SHP77 (cell line): ENCODE data around the gene ZNF688.

Experiments
- DNase-seq, 2 experiments: peaks; one replicate each; lab custom pipeline; 2025; lab: John Stamatoyannopoulos, UW

Gene ZNF688

DNA sequence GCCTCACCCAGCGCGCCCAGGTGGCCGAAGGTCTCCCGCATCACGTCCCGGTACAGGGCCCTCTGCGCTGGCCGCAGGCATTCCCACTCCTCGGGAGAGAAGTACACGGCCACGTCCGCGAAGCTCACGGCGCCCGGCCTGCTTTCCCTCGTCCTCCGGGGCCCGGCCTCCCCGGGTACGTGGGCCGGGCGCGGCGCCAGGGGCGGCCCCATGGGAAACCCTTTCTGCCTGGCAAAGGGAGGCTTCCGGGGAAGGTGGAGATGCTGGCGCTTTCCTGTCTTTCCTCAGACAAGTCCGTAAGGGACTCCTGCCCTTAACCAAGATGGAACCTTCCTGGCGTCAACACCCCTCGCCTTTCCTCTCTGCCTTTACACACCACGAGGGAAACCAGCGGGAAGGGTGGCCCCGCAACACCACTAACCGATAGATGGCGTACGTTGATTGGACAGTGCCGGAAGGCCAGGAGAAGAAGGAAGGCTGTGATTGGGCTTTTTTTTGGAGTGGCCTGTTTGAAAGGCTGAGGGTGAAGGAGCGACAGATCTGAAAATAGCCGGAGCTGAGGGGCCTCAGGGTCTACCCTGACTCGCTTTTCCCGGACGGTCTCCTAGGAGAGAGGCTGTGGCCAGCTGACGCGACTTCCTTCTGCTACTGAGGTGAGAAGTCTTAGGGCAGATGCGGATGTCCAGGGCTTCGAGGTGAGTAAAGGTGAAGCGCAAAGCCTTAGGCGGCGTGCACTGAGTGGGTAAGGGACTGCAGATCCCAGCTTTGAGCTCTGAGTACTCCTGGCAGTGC lies 14.1 kb upstream of the ZNF688 start, which contains the start of gene ZNF785:
ZNF785 (minus strand) TSS at position 298 of the 792 bp plus-strand sequence; CDS start at position 212, 86 bp downstream.
- DNase-seq: peak; percentile 99 to 100

DNA sequence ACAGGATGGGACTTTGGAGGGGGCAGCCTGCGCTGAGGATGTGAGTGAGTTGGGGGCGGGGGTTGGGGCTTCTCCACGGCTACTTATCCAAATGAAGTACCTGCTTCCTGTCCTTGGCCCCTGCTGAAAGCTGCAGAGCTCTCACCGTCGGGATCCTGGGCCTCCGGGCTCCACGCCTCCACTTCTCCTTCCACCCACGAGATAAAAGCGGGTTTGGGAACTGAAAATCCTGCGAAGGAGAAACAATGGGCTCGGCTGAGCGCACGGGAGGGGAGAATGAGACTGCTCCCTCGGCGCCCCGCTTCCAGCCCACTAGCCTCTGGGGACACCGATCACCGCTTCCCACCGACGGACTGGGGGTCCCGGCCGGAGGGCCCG lies 13.5 kb upstream of the ZNF688 start:
- DNase-seq: peak; percentile 7 to 32

DNA sequence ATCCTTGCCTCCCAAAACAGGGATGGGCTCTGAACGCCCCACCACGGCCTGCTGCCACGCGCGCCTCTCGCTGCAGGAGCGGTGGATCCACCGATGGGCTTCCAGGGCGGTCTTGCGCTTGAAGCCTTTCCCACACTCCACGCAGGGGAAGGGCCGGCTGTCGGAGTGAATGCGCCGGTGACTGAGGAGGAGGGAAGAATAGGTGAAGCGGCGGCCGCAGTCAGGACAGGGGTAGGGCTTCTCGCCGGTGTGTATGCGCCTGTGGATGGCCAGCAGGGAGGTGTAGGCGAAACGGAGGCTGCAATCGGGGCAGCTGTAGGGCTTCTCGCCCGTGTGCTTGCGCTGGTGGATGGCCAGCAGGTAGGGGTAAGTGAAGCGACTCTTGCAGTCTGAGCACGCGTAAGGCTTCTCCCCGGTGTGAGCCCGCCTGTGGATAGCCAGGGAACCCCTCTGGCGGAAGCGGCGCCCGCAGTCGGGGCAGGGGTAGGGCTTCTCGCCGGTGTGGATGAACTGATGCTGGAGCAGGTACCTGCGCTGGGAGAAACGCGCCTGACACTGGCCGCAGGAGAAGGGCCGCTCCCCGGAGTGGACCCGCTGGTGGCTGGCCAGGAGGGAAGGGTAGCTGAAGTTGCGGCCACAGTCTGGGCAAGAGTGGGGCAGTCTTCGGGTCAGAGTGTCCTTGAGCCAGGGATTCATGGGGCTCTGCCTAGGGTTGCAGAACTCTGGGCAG lies 11.3 kb upstream of the ZNF688 start:
- DNase-seq: no peak

DNA sequence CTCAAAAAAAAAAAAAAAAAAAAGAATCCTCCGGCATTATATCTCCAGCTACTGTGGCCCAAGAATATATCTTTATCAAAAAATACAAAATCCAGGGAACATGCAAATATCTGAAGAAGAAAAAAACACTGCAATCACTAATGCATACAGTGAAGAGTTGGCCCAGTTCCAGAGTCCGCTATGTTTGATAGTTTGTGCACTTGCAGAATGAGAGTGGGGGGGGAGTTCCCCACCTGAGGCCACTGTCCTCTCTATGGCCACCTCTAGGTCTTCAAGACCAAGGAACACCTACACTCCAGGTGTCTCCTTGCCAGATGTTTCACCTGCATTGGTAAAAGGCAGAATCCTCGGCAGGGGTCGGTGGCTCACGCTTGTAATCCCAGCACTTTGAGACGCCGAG lies 9.9 kb upstream of the ZNF688 start:
- no peak for DNase-seq

DNA sequence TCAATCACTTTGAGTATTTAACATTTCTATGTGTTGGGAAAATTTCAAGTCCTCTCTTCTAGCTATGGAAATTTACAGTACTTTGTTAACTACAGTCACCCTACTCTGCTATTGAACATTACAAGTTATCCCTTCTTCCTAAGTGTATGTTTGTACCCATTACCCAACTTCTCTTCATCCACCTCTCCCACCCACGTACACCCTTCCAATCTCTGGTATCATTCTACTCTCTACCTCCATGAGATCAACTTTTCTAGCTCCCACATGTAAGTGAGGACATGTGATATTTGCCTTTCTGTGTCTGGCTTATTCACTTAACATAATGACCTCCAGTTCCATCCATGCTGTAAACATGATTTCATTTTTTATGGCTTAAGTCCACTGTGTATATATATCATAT lies 3.2 kb upstream of the ZNF688 start:
- DNase-seq: no peak

DNA sequence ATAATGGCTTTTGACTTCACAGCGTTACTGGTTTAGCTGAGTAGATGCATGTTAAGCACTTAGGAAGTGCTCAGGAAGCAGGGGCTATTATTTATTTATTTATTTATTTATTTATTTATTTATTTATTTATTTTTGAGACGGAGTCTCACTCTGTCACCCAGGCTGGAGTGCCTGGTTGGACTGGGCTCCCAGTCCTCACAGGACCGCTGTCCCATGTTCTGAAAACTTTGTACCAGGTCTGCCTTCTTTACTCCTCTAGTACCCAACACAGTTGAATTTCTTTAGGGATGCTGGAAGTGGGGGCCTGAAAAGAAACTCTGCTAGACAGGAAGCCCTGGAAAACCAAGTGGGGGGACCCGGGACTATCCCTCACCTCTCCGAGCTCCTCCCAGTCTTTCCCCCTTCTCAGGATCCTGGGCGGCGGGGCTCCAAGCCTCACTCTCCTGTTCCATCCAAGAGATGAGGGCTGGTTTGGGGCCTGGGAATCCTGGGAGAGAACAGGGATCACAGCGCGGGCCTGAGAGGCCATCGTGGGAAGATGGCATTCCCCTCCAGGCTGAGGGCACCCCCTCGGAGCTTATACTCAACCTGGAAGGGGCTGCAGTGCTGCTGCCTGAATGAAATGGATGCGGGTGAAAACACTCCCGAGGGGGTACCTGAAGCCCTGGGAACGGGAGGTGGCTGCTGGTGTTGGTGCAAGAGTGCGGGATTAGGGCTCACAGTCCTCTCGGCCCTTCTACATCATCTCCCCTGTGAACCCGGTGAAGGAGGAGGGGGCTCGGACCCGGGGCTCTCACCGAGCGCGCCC lies 674 bp downstream of the ZNF688 start:
- DNase-seq: no peak

DNA sequence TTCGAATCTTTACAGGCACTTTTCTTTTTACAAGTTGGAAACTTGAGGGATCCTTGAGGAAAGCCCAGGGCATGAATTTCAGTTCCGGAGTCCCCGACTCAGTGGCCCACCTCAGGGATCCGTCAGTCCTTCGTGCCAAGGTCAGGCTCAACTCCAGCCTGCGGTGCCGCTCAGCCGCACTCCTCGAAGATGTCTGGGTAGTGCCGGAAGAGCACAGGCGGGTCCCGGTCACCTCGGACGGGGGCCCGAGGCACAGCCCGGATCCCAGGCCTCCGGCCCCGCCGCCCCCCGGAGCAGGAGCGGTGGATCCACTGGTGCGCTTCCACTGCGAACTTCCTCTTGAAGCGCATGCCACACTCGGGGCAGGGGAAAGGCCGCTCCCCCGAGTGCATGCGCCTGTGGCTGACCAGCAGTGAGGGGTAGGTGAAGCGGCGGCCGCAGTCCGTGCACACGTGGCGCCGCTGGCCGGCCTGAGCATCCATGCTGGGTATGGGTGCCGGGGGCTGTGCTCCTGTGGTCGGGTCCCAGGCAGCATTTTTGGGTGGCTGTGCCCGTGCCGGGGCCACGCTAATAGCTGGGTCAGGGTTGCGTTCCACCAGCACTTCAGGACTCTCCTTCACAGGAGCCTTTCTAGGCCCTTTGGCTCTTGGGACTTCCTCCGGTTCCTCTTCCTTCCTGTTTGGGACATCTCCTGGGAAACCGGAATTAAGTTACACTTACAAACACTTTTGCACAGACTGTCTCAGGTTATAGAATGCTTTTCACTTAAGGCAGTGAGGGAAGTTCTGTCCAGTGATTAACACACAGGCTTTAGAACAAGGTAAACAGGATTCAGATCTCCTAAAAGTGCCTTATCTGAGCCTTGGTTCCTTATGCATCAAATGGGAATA lies 1.5 kb downstream of the ZNF688 start:
- DNase-seq: no peak

DNA sequence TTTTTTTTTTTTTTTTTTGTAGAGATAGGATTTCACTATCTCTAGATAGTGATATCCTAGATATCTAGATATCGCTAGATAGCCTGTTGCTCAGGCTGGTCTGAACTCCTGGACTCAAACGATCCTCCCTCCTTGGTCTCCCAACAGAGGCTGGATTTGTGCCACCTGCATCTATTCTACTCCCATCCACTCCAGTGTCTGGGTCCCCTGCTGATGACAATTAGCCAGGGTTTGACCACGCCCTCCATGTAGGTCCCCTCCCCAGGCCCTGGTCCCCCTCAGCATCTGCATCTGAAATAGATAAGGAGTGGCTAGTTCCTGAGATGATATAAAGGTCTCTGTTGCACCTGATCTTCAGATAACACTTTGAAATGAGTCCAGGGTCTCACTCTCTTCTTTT lies 2.2 kb downstream of the ZNF688 start:
- DNase-seq: no peak

DNA sequence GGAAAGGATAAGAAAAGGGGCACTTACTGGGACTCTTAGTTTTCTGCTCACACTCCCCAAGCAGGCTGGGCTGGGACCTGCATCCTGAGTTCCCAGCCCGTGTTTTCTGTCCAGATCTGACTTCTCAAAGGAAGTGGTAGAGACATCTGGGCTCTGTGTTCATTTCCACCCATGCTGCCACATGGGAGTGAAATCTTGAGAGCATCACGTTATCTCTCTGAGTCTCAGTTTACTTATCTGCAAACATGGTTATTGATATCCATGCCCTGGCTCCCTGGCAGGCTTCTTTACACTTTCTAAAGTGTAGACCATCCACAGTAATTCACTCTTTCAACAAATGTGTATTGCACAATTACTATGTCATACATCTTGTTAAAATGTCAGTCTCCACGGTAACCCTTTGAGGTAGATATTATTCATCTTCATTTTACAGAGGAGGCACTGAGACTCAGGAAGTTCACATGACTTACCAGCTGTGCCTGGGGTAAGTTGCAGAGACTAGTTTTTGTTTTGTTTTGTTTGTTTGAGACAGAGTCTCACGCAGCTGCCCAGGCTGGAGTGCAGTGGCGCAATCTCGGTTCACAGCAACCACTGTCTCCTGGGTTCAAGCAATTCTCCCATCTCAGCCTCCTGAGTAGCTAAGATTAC lies 3.4 kb downstream of the ZNF688 start:
- DNase-seq: peak in 1 of 2 experiments; percentile 22

DNA sequence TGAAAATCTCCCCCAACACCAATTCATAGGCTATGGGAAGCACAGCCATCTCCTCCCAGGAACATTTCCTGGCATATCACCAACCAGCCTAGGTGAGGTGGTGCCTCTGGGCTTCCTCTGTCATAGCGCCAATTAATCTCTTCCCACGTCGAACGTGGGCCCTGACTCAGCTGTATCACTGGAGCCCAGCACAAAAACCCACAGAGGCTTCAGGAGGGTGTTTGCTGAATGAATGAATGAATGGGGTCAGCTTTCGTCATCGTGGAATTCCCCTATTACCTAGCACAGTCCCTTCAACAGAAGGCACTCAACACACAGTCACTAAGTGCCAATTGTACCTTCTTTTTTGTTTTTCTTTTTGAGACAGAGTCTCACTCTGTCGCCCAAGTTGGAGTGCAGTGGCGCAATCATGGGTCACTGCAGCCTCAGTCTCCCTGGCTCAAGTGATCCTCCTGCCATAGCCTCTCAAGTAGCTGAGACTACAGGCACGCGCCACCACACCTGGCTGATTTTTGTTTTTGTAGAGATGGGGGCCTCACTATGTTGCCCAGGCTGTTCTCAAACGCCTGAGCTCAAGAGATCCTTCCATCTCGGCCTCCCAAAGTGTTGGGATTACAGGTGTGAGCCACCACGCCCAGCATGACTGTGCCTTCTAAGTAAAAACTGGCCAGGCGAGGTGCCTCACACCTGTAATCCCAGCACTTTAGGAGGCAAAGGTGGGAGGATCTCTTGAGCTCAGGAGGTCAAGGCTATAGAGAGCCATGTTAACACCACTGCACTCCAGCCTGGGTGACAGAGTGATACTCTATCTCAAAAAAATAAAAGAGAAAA lies 4.1 kb downstream of the ZNF688 start:
- DNase-seq: no peak

DNA sequence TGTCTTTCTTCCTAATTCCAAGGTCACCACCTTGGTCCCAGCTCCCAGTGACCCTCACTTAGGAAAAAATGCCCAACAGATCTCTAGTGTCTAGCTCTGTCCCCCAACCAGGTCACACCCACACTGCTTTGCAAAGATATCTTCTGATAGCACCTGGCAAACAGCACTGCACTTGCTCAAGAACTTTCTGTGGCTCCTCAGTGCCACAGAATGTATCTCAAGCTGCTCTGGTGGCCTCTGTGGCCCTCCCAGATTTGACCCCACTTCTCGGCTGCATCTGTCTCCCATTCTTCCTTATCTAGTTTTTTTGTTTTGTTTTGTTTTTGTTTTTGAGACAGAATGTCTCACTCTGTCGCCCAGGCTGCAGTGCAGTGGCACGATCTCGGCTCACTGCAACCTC lies 5.0 kb downstream of the ZNF688 start:
- no peak for DNase-seq

DNA sequence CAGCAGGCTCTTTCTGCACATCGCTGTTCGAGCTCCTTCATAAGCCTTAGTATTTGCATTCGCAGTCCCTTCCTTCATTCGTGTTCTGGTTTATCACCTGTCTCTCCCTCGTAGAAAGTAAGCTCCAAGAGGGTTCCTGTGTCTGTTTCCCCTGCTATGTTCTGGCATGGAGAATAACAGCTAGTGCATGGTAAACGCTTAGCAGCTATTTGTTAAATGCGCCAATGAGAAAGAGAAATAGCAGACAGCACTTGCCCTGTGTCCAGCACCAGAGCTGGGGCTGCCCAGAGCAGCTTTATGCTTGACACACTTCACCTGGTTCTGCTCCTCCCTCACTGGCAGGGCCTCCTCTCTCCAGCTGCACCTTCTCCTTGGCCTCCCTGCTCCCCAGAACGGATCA lies 5.5 kb downstream of the ZNF688 start:
- DNase-seq: no peak

DNA sequence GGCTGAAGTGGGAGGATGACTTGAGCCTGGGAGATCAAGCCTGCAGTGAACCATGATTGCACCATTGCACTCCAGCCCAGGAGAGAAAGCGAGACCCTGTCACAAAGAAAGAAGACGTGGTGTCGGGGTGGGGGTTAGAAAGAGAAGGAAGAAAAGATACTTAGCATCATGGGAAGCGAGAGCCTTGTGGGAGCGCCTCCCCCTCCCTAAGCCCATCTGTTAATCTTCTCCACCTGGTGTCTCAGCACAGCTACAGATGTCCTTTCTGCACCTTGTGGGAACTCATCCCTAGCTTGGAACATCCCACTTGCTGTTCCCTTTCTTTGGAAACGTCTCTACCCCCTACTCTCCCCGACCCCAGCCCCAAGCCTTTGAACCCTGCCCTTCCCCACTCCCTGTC lies 6.0 kb downstream of the ZNF688 start:
- no peak for DNase-seq

DNA sequence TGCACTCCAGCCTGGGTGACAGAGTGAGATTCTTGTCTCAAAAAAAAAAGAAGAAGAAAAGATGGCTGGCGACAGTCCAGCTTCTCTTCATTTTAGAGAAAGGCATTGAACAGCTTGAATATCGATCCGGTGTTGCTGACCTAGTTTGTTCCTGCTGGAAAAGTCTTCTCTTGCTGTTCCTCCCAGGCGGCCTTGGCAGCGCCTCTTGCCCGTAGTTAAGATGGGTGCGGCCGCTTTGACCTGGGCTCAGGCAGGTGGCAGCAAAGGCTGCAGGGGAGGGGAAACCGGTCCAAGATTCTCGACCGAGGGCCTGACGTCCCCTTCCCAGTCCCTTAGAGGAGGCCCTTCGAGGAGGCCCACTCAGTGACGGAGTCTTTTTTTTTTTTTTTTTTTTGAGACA lies 9.5 kb downstream of the ZNF688 start:
- DNase-seq: no peak

DNA sequence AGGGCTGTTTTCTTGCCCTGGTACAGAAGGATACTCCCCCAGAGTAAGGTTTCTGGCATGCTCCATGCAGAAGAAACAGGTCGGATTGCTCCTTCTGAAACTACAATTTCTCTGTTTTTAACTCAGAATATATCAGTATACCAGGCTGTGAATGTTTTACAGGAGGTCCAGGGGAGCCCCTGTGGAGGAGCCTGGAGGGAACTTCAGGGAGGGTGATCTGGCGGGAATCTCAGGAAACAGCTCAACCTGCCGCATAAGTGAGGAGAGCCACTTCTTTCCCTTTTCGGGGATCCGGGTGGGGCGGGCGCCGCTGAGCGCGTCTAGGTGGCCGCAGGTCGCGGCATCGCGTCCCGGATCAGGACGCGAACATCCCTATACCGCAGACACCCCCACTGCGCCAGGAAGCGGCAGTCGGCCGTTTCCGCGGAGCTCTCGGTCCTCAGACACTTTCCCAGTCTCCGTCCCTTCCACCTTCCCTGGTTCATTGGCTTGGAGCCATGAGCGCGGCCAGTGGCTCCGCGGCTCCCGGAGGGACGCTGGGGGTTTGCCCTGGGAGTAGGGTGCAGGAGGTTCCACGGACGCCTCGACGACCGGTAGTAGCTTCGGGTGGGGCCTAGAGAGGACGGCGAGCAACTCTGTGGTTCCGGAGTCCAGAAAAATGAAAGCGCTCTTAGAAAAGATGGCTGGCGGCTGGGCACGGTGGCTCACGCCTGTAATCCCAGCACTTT lies 10.3 kb downstream of the ZNF688 start:
- no peak for DNase-seq

DNA sequence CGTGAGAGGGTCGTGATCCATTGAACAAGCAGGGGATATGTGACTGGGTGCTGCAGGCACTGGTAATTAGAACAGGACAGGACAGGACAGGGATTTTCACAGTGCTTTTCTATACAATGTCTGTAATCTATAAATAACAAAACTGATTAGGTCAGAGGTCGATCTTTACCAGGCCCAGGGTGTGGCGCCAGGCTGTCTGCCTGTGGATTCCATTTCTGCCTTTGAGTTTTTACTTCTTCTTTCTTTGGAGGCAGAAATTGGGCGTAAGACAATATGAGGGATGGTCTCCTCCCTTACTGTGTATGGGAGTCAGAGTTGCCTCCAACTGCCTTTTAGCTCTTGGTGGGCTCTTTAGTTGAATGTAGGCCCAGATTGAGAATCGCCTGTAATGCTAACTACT lies 11.8 kb downstream of the ZNF688 start:
- no peak for DNase-seq

DNA sequence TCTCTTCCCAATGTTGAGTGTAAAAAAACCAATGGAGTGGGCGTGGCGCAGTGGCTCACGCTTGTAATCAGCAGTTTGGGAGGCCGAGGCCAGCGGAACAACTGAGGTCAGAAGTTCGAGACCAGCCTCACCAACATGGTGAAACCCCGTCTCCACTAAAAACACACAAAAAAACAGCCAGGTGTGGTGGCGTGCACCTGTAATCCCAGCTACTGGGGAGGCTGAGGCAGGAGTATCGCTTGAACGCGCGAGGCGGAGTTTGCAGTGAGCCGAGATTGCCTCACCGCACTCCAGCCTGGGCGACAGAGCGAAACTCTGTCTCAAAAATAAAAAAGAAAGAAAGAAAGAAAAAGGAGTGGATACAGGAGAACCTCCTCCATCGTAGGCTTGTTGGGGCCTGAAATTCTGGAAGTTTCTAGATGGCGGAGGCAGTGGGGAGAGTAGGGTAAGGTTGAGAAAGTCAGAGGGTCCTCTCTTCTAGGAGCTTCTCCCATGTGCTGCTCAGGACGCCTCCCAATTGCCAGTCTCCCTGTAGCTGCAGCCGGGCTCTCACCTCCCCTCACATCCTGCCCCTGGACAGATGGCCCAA lies 12.6 kb downstream of the ZNF688 start:
- DNase-seq: no peak

DNA sequence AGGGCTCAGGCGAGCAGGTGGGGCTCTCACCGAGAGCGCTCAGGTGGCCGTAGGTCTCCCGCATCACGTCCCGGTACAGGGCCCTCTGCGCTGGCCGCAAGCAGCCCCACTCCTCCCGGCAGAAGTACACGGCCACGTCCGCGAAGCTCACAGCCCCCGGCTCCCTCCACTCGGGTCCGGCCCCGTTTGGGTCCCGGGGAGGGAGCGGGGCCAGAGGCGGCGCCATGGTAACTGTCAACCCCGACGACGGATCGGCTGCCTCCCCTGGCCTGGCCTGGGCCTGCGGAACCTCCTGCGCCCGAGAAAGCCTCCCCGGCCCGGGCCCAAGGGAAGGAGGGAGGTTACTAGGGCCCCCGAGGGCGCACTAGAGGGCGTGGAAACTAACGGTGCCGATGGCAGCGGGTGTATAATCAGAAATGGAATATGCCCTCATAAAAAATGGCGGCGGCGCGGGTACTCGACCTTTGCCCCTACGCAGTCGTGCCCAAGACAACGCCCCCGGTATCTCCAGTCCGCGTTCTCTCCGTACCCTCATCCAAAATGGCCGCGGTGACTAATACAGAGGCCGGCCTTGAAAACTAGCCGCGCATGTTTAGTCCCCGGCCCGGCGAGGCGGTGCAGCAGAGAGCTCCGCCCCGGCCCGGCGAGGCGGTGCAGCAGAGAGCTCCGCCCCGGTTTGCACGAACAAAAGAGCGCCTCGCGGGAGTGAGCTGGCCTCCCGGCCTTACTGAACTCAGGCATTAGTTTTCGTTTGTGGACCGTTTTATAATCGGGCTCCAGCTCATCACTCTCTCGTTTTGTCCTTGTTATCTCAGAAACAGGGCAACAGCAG lies 13.3 kb downstream of the ZNF688 start, which contains the start of gene ZNF764:
ZNF764 (minus strand) TSS at position 418 of the 832 bp plus-strand sequence; CDS start at position 226, 192 bp downstream.
- peak; percentile 99 to 100 for DNase-seq
